Measurements from ENCODE around the gene HERC3.
A peak's percentile ranks its signal among the peaks of the same experiment; 100 is the strongest.

The HERC3 gene

GRCh38 chr4:88722828-88723227, 130.5 kb downstream of the HERC3 start:
- no peak for DNase-seq

DNA sequence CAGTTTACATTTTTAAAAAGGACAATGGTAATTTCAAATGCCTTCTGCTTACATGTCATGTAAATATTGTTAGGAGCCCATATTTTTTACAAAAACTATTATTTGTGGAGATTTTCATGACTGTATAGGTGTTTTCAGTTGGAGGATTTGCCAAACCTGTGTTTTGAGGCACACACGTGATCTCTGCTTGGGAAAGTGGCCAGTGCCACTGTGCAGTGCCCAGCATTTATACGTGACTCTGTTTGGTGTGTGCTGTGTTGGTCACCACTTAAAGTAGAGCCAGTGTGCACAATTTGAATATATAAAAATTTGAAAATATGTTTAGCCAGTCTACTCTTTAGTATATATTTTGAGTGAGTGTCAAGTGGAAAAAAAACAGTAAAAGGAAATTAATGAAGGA, 132.1 kb downstream of the HERC3 start:
- no peak for DNase-seq

- DNase-seq: no peak
Measured at GRCh38 chr4:88725143-88725542, 132.9 kb downstream of the HERC3 start.

DNA sequence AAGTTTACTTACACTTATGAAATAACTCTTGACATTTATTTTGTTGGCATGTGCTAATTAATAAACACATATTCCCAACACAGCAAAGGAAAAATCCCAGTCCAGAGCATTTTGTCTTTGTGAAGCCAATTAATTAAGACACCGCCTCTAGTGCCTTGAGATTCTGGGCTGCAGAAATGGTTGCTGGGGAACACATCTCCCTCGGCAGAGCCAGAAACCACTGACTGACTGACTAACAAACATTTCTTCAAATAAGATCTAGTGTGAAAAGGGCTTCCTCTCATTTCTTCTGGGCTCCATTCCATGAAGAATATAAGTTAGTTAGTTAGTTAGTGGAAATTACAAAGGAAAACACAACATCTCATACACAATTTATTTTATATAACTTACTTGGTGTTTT, 133.7 kb downstream of the HERC3 start:
- no peak for DNase-seq

GRCh38 chr4:88728146-88728545, 135.9 kb downstream of the HERC3 start:
- DNase-seq: no peak

GRCh38 chr4:88729146-88729760, 137.0 kb downstream of the HERC3 start:
- DNase-seq: no peak

DNA sequence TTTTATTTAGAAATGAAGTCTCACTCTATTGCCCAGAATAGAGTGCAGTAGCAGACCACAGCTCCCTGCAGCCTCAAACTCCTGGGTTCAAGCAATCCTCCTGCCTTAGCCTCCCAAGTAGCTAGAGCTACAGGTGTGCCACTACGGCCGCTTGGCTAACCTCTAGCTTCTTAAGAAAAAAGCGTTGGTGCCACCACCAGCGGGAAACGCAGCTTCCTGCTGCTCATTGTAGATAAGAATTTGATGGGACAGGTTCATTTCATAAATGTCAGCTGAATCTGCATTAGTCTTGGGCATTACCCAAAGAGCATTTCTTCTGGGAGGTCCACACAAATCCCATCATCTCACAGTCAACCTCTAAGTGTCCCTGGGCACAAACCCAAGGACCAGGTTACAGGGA, 138.5 kb downstream of the HERC3 start:
- no peak for DNase-seq

DNA sequence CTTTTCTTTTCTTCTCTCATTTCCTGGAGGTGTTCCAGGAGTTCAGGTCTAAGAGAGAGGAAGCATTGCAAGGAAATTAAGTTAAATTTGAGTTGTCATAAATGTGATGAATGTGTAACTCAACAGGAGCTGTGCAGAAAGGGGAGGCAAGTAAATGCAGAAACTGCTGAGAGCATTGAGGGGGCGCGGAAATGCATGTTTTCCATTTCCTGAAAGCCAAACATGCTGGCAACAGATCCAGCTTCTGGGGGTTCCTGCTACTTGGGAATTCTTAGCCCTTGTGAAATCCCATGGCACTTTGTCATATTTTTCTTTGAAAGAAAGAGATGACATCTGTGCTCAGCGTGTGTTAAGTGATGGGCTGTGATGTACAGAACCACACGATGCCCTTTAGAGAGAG, 139.1 kb downstream of the HERC3 start:
- DNase-seq: no peak

DNA sequence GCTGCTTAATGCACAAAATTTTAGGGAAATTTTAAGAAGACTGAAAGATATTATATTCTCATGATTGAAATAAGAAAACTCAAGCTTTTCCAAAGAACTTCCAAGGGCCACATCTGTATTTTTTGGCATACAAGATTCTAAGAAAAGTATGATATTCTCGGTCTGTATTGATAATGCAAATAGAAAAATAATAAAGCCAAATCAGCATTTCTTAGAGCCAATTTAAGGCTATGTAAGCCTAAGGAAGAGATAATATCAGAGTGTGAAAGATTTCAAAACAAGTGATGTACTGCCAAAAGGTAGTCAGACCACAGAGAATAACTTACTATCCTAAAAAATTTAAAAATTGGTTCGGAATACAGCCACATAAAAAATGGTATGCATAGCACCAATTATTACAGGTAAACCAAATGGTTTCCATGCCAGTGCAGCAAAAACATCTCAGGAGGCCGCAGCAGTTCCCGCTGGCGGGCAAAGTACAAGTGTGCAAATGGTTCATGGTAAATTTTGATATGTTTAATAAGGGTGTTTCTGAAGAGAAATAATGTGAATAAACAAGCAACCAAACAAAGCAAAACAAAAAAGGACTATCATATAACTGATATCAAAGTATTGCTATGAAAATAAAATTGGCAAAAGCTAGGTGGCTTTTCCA, 140.6 kb downstream of the HERC3 start:
- DNase-seq: no peak

DNA sequence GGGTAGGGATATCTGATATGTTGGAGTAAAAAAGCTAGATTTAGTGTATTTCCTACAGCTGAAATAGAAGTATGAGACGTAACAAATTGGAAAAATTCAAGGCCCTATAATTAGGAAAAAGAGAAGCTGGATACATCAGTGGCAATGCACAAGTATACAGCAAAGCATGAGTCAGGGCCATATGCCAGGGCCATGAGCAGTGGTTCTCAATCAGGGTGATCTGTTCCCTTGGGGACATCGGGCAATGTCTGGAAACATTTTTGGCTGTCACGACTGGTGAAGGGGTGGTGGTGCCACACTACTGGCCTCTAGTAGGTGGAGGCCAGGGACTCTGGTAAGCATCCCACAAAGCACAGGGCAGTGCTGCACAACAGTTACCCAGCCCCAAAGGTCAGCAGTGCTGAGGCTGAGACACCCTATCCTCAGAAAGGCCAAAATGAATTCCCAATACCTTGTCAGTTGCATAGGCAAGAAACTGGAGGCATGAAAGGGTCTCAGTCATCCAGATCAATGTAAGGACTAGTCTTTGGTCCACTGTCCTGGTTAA, 142.2 kb downstream of the HERC3 start:
- DNase-seq: no peak

GRCh38 chr4:88735564-88735963, 143.3 kb downstream of the HERC3 start:
- DNase-seq: no peak

DNA sequence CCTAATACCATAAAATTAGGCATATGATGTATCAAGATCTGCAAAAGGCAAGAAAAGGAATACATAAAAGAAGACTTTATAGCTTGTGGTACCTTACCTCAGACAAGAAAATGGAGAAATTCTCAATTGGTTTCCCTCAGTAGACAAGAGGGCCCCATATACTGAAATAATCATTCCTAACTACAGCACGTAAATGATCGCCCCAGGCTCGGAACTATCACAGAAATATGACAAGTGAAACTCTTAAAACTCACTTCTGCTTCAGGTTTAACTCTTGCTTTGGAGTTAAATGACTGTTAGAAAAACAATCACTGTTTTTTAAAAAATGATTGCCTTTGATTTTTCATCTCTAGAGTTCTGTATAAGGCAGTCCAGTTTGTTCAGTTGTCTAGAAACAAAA, 144.0 kb downstream of the HERC3 start:
- no peak for DNase-seq

GRCh38 chr4:88737307-88737941, 145.1 kb downstream of the HERC3 start:
- peak; percentile 1 for DNase-seq

GRCh38 chr4:88738180-88738579, 145.9 kb downstream of the HERC3 start:
- no peak for DNase-seq

DNA sequence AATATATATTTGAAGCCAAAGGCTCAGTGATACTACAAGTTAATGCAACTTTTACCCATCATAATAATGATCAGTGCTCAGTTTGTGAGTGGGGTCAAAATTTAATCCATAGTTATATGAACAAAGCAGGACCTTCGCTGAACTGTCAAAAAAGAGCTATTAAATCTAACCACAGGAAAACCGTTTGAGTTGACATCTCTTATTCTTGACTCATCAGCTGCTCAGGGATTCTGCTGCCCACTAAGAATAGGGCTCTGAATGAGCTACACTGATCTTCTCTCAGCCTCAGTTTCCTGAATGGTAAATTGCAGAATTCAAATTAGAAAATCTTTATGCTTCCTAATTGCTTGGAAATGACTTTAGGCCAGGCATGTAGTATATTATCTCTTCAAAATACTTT, 150.3 kb downstream of the HERC3 start:
- no peak for DNase-seq

GRCh38 chr4:88743696-88744095, 151.4 kb downstream of the HERC3 start:
- DNase-seq: no peak

GRCh38 chr4:88744609-88745008, 152.3 kb downstream of the HERC3 start:
- no peak for DNase-seq

DNA sequence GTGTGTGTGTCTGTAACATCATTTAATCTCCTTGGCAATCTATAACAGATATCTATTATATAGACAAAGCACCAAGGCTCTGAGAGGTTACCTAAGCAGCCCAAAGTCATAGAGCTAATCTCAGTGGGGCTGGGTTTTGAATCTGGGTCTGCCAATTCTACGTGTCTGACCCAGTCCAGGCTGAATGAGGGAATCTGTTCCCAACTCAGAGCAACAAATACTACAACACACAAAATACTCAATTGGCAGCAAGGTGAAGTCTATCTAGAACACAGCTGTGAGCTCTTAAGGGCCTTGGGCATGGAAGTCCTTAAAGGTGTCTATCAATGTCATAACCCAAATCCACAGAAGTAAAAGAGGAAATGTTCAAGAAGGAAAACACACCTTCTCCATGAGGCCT, 152.9 kb downstream of the HERC3 start:
- DNase-seq: no peak

DNA sequence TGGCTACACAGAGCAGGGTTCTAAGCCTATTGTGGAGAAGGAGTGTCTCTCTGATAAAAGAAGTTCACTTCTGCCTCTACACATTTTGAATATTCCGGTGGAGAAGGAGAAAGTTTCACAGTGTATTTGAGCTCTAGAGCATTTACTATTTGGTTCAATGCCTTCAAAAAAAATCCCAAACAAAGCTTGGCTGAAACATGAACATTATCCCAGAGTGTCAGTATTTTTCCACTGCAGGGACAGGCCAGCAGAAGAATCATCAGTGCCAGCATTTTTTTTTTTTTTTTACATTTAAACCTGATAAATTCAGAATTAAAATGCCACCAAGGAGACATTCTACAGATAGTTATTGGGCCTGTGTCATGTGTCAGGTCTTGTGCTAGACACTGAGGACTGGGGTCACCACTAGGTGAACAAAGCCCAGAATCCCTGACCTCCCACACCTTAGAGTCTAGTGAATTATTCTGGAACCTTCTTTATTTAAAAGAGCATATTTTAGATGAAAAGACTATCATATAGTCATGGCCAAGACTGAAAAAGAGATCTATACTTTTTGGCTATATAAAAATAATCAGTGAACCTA, 153.4 kb downstream of the HERC3 start:
- DNase-seq: no peak

DNA sequence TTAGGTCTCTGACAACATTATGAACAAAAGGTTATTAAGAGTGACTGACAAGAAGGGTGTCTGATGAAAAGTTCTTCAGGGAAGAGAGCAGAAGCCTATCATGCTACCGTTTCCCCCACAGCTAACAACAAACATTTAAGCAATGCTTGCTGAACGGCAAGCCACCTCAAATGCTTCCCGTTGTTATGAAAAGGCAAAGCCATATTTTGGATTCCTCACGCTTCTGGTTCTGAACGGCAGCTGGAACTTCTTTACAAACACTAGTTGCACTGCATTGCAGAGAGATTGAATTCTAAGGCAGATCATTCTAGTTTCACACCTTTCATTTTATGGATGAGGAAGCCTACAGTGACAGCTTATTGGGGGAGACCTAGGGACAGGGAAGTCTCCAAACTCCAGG, 153.9 kb downstream of the HERC3 start:
- DNase-seq: no peak

GRCh38 chr4:88747351-88747750, 155.1 kb downstream of the HERC3 start:
- no peak for DNase-seq

DNA sequence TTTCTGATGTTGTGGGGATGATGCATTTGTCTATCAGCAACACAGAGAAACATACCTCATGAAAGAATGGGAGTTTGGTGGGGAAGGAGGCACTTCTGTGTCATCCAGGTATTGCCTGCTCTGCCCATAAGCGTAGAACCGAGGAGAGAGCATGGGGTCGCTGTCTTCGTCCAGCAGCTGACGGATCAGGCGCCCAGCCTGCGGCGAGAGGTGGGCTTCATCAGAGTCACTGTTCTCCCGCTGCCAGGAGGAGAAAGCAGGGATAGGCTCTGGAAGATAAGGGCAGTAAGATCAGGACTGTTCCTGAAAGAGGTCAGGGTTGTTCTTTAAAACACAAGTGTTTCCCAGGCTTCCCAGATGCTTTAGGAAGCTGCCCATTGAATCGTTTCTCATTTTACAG, 158.1 kb downstream of the HERC3 start:
- no peak for DNase-seq

DNA sequence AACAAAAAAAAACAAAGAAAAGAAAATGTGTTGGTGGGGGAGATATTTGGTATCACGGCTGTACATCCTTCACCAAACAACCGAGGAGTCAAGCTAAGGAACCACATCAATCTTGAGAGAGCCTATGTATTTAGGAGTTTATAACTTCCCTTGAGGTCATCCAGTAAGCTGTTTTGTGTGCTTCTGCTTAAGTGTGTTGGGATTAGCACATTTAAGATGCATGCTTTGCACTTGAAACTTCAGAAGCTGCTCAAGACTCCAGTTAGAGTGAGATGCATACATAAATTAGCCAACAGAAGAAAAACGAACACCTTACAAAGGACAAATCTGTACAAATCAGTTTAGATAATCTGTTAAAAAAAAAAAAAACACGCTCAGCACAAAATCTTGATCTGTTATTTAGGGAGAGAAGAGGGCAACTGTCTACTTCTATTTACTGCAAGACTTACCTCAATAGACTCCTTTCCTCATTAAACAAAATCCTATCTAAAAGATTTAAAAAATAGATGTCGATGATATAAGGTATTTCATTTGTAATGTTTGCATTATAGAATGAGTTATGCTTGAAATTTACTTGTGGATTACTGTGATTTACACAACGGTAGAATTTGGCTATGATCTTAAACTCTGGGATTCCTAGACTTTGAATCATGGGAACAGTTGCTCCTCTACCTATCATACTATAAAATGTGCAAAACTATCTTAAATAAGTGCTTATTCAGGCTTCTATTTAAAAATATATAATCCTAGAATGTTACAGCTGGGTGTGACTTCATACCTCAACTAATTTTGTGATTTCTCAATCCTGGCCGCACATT, 159.2 kb downstream of the HERC3 start:
- no peak for DNase-seq

Data from NCI-H146 (cell line).